Measurements from ENCODE around the gene KDM3B.
A peak's percentile ranks its signal among the peaks of the same experiment; 100 is the strongest.

Gene KDM3B

DNA sequence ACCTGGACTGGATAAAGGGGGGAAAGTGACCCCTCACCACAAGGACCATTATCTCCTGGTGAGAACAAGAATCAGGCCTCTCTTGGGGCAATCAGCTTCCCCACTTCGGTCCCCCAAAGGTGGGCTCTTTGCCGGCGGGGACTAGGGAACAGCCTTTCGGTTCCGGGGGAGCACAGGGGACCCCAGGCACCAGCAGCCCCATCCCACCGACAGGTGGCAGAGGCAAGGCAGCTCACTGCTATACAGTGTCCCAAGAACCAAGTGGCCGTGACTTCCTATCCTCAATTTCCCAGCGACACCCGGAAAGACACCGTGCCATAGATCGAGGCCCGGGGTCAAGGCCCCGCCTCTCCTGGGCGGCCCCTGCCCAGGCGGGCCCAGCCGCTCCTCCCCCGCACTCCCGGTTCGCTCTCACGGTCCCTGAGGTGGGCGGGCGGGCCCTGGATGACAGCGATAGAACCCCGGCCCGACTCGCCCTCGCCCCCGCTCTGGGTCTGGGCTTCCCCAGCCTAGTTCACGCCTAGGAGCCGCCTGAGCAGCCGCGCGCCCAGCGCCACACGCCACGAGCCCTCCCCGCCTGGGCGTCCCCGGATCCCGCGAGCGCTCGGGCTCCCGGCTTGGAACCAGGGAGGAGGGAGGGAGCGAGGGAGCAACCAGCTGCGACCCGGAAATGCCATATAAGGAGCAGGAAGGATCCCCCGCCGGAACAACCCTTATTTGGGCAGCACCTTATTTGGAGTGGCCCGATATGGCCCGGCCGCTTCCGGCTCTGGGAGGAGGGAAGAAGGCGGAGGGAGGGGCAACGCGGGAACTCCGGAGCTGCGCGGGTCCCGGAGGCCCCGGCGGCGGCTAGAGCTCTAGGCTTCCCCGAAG is 112.1 kb downstream of the KDM3B start:
- Histone ChIP-seq H3K9me3 (ENCODE audit: control insufficient read depth in 1 of 2, low read length in 2 of 2) (no peaks in the 10 kb centered on the region), H3K27ac (ENCODE audit: low read length) (peak overlapping the region; percentile 98), H3K36me3 (ENCODE audit: control insufficient read depth in 1 of 2, insufficient read depth in 2 of 2, low read length in 2 of 2) (peaks cover 12 to 27% of the 10 kb centered on the region in 2 donors), H3K4me1 (ENCODE audit: control insufficient read depth in 1 of 2, insufficient read depth in 2 of 2, low read length in 2 of 2) (peaks cover 0 to 18% of the 10 kb centered on the region in 2 donors), H3K4me3 (ENCODE audit: low read depth in 1 of 2, low read length in 2 of 2) (peak overlapping the region; percentile 81 to 97), H3K27me3 (ENCODE audit: low read depth, low read length) (no peaks in the 10 kb centered on the region)

DNA sequence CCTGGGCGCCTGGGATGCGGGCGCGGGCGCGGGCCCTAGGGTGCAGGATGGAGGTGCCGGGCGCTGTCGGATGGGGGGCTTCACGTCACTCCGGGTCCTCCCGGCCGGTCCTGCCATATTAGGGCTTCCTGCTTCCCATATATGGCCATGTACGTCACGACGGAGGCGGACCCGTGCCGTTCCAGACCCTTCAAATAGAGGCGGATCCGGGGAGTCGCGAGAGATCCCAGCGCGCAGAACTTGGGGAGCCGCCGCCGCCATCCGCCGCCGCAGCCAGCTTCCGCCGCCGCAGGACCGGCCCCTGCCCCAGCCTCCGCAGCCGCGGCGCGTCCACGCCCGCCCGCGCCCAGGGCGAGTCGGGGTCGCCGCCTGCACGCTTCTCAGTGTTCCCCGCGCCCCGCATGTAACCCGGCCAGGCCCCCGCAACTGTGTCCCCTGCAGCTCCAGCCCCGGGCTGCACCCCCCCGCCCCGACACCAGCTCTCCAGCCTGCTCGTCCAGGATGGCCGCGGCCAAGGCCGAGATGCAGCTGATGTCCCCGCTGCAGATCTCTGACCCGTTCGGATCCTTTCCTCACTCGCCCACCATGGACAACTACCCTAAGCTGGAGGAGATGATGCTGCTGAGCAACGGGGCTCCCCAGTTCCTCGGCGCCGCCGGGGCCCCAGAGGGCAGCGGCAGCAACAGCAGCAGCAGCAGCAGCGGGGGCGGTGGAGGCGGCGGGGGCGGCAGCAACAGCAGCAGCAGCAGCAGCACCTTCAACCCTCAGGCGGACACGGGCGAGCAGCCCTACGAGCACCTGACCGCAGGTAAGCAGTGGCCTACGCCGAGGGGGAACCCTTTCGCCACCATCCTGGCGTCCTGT is 113.0 kb downstream of the KDM3B start, which contains the start of gene EGR1:
Gene EGR1 (plus strand): TSS at position 219 of the 864 bp plus-strand sequence. CDS start 283 bp downstream, at position 502.
- Histone ChIP-seq H3K27ac (ENCODE audit: low read length) (peak within 1 kb of the TSS; percentile 98), H3K4me1 (ENCODE audit: control insufficient read depth in 1 of 2, insufficient read depth in 2 of 2, low read length in 2 of 2) (peaks cover 0 to 18% of the 10 kb centered on the region in 2 donors), H3K4me3 (ENCODE audit: low read depth in 1 of 2, low read length in 2 of 2) (peak within 1 kb of the TSS; percentile 84 to 97), H3K27me3 (ENCODE audit: low read depth, low read length) (no peaks in the 10 kb centered on the region), H3K36me3 (ENCODE audit: control insufficient read depth in 1 of 2, insufficient read depth in 2 of 2, low read length in 2 of 2) (peaks cover 12 to 27% of the 10 kb centered on the region in 2 donors), H3K9me3 (ENCODE audit: control insufficient read depth in 1 of 2, low read length in 2 of 2) (no peaks in the 10 kb centered on the region)

DNA sequence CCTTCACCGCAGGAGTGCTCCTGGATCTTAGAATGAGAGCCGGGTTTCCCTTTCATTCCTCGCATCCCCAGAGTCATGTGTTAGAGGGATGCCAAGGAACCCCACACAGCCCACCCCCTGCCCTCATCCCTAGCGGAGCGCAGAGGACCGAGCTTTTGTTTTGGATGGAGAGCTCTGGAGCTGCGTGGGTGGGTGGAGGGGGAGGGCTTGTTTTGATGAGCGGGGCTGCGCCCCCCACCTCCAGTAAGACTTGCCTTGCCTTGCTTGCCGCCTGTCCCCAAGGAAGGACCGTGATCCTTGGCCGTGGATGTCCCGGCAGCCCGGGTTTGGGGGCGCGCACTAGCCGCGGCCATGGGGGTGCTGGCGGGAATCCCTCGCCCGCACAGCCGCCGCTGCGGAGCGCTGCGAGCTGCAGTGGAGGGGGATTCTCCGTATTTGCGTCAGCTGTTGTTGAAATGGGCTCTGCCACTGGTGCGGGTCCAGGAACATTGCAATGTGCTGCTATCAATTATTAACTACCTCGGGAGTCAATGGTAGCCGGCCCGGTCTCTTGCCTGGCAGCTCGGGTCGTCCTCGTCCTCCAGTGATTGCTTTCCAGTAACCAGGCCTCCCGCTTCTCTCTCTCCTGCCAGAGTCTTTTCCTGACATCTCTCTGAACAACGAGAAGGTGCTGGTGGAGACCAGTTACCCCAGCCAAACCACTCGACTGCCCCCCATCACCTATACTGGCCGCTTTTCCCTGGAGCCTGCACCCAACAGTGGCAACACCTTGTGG is 113.8 kb downstream of the KDM3B start:
- H3K27ac ChIP-seq (ENCODE audit: low read length): no peak overlapping the region
- peaks cover 0 to 15% of the 10 kb centered on the region in 2 donors for H3K4me1 ChIP-seq (ENCODE audit: control insufficient read depth in 1 of 2, insufficient read depth in 2 of 2, low read length in 2 of 2)
- peak overlapping the region; percentile 84 to 97 for H3K4me3 ChIP-seq (ENCODE audit: low read depth in 1 of 2, low read length in 2 of 2)
- no peaks in the 10 kb centered on the region for H3K9me3 ChIP-seq (ENCODE audit: control insufficient read depth in 1 of 2, low read length in 2 of 2)
- peaks cover 12 to 27% of the 10 kb centered on the region in 2 donors for H3K36me3 ChIP-seq (ENCODE audit: control insufficient read depth in 1 of 2, insufficient read depth in 2 of 2, low read length in 2 of 2)
- no peaks in the 10 kb centered on the region for H3K27me3 ChIP-seq (ENCODE audit: low read depth, low read length)

DNA sequence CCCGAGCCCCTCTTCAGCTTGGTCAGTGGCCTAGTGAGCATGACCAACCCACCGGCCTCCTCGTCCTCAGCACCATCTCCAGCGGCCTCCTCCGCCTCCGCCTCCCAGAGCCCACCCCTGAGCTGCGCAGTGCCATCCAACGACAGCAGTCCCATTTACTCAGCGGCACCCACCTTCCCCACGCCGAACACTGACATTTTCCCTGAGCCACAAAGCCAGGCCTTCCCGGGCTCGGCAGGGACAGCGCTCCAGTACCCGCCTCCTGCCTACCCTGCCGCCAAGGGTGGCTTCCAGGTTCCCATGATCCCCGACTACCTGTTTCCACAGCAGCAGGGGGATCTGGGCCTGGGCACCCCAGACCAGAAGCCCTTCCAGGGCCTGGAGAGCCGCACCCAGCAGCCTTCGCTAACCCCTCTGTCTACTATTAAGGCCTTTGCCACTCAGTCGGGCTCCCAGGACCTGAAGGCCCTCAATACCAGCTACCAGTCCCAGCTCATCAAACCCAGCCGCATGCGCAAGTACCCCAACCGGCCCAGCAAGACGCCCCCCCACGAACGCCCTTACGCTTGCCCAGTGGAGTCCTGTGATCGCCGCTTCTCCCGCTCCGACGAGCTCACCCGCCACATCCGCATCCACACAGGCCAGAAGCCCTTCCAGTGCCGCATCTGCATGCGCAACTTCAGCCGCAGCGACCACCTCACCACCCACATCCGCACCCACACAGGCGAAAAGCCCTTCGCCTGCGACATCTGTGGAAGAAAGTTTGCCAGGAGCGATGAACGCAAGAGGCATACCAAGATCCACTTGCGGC is 114.6 kb downstream of the KDM3B start:
- Histone ChIP-seq H3K27me3 (ENCODE audit: low read depth, low read length) (no peaks in the 10 kb centered on the region), H3K4me1 (ENCODE audit: control insufficient read depth in 1 of 2, insufficient read depth in 2 of 2, low read length in 2 of 2) (peaks cover 0 to 15% of the 10 kb centered on the region in 2 donors), H3K27ac (ENCODE audit: low read length) (no peak overlapping the region), H3K36me3 (ENCODE audit: control insufficient read depth in 1 of 2, insufficient read depth in 2 of 2, low read length in 2 of 2) (peaks cover 12 to 27% of the 10 kb centered on the region in 2 donors), H3K4me3 (ENCODE audit: low read depth in 1 of 2, low read length in 2 of 2) (peak overlapping the region; percentile 84 to 97), H3K9me3 (ENCODE audit: control insufficient read depth in 1 of 2, low read length in 2 of 2) (no peaks in the 10 kb centered on the region)

DNA sequence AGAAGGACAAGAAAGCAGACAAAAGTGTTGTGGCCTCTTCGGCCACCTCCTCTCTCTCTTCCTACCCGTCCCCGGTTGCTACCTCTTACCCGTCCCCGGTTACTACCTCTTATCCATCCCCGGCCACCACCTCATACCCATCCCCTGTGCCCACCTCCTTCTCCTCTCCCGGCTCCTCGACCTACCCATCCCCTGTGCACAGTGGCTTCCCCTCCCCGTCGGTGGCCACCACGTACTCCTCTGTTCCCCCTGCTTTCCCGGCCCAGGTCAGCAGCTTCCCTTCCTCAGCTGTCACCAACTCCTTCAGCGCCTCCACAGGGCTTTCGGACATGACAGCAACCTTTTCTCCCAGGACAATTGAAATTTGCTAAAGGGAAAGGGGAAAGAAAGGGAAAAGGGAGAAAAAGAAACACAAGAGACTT is 115.2 kb downstream of the KDM3B start:
- Histone ChIP-seq H3K4me3 (ENCODE audit: low read depth in 1 of 2, low read length in 2 of 2) (peak overlapping the region; percentile 84 to 97), H3K36me3 (ENCODE audit: control insufficient read depth in 1 of 2, insufficient read depth in 2 of 2, low read length in 2 of 2) (peaks cover 12 to 27% of the 10 kb centered on the region in 2 donors), H3K9me3 (ENCODE audit: control insufficient read depth in 1 of 2, low read length in 2 of 2) (no peaks in the 10 kb centered on the region), H3K27me3 (ENCODE audit: low read depth, low read length) (no peaks in the 10 kb centered on the region), H3K27ac (ENCODE audit: low read length) (no peak overlapping the region), H3K4me1 (ENCODE audit: control insufficient read depth in 1 of 2, insufficient read depth in 2 of 2, low read length in 2 of 2) (peaks cover 0 to 15% of the 10 kb centered on the region in 2 donors)

DNA sequence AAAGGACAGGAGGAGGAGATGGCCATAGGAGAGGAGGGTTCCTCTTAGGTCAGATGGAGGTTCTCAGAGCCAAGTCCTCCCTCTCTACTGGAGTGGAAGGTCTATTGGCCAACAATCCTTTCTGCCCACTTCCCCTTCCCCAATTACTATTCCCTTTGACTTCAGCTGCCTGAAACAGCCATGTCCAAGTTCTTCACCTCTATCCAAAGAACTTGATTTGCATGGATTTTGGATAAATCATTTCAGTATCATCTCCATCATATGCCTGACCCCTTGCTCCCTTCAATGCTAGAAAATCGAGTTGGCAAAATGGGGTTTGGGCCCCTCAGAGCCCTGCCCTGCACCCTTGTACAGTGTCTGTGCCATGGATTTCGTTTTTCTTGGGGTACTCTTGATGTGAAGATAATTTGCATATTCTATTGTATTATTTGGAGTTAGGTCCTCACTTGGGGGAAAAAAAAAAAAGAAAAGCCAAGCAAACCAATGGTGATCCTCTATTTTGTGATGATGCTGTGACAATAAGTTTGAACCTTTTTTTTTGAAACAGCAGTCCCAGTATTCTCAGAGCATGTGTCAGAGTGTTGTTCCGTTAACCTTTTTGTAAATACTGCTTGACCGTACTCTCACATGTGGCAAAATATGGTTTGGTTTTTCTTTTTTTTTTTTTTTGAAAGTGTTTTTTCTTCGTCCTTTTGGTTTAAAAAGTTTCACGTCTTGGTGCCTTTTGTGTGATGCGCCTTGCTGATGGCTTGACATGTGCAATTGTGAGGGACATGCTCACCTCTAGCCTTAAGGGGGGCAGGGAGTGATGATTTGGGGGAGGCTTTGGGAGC is 115.9 kb downstream of the KDM3B start:
- Histone ChIP-seq H3K27ac (ENCODE audit: low read length) (no peak overlapping the region), H3K9me3 (ENCODE audit: control insufficient read depth in 1 of 2, low read length in 2 of 2) (no peaks in the 10 kb centered on the region), H3K36me3 (ENCODE audit: control insufficient read depth in 1 of 2, insufficient read depth in 2 of 2, low read length in 2 of 2) (peaks cover 12 to 27% of the 10 kb centered on the region in 2 donors), H3K4me3 (ENCODE audit: low read depth in 1 of 2, low read length in 2 of 2) (peak overlapping the region; percentile 84 to 97), H3K27me3 (ENCODE audit: low read depth, low read length) (no peaks in the 10 kb centered on the region), H3K4me1 (ENCODE audit: control insufficient read depth in 1 of 2, insufficient read depth in 2 of 2, low read length in 2 of 2) (peaks cover 0 to 12% of the 10 kb centered on the region in 2 donors)

DNA sequence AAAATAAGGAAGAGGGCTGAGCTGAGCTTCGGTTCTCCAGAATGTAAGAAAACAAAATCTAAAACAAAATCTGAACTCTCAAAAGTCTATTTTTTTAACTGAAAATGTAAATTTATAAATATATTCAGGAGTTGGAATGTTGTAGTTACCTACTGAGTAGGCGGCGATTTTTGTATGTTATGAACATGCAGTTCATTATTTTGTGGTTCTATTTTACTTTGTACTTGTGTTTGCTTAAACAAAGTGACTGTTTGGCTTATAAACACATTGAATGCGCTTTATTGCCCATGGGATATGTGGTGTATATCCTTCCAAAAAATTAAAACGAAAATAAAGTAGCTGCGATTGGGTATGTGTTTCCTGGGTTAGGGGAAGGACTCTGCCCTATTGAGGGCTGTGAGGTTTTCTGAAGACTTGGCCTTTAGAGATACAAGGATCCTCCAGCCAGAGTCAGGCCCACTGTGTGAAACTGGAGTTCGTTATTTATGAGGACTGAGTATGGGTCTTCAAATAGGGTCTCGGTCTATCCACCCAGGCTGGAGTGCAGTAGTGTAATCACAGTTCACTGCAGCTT is 116.6 kb downstream of the KDM3B start:
- peaks cover 0 to 11% of the 10 kb centered on the region in 2 donors for H3K4me1 ChIP-seq (ENCODE audit: control insufficient read depth in 1 of 2, insufficient read depth in 2 of 2, low read length in 2 of 2)
- no peak overlapping the region for H3K27ac ChIP-seq (ENCODE audit: low read length)
- H3K36me3 ChIP-seq (ENCODE audit: control insufficient read depth in 1 of 2, insufficient read depth in 2 of 2, low read length in 2 of 2): peaks cover 12 to 27% of the 10 kb centered on the region in 2 donors
- H3K9me3 ChIP-seq (ENCODE audit: control insufficient read depth in 1 of 2, low read length in 2 of 2): no peaks in the 10 kb centered on the region
- no peaks in the 10 kb centered on the region for H3K27me3 ChIP-seq (ENCODE audit: low read depth, low read length)
- H3K4me3 ChIP-seq (ENCODE audit: low read depth in 1 of 2, low read length in 2 of 2): peak overlapping the region in 1 of 2 donors; percentile 97

DNA sequence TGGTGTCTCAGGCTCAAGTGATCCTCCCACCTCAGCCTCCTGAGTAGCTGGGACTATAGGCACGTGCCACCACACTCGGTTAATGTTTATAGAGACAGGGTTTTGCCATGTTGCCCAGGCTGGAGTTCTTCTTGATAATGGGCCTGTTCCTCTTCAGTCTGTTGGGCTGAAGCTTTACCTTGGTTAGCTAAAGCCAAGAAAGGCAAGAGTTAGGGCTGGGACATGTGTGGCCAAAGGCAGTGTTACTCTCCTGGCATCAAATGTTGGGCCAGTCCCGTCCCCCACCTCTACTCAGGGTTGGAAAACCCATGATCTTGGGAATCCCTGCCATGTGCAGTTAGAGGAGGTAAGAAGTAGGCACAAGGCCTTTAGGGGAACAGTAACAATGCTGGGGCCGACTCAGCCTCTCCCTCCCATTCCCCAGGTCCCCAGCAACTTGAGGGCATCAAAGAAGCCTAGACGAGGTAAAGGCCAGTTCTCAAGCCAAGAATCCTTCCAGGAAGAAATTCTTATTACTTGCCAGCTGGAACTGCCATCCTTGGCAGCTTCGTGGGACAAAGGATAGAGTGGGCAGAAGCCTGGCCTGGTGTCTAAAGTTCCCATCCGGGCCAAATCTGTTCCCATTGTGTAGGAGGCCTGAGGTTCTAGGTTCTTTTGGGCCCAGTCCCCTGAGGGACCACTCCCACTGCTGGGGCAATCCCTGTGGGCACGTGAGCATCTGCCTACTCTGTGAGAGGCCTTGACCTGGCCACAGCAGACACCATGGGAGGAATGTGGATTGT is 117.2 kb downstream of the KDM3B start:
- Histone ChIP-seq H3K9me3 (ENCODE audit: control insufficient read depth in 1 of 2, low read length in 2 of 2) (no peaks in the 10 kb centered on the region), H3K4me3 (ENCODE audit: low read depth in 1 of 2, low read length in 2 of 2) (no peak overlapping the region), H3K27me3 (ENCODE audit: low read depth, low read length) (no peaks in the 10 kb centered on the region), H3K36me3 (ENCODE audit: control insufficient read depth in 1 of 2, insufficient read depth in 2 of 2, low read length in 2 of 2) (peaks cover 12 to 21% of the 10 kb centered on the region in 2 donors), H3K27ac (ENCODE audit: low read length) (no peak overlapping the region), H3K4me1 (ENCODE audit: control insufficient read depth in 1 of 2, insufficient read depth in 2 of 2, low read length in 2 of 2) (peaks cover 0 to 11% of the 10 kb centered on the region in 2 donors)
